GM23338 (cell line): Measurements from ENCODE around the gene ILDR2. TPM values are rescaled to one million over a fixed set of nuclear protein-coding genes. Genes with fewer than 3 reads are reported as not detected.

Experiments used
- ATAC-seq: fragments of 200-7000 bp; cut with Tn5 transposase; 3 replicates; pipeline ENCODE4 v1.9.1; 2020
- DNase-seq: peaks from one replicate; pipeline ENCODE4 v3.0.0-alpha.2; 2015; ENCODE audit warnings: low spot score
- H2AFZ ChIP-seq: fragments of 200-600 bp; sonication (generic); 2 replicates; pipeline ENCODE4 v1.8.0; 2016; ENCODE audit warnings: antibody characterized with exemption, mild to moderate bottlenecking, moderate library complexity
- H3F3A ChIP-seq: fragments of 200-600 bp; sonication (generic); replicated peaks from 2 replicates; pipeline ENCODE4 v1.8.0; 2017; ENCODE audit warnings: antibody characterized with exemption, mixed run types, low read depth
- H3K27ac ChIP-seq: fragments of 200-600 bp; sonication (generic); 2 replicates; pipeline ENCODE4 v1.6.1; 2016; ENCODE audit warnings: low read depth
- H3K27me3 ChIP-seq: fragments of 200-600 bp; sonication (generic); 2 replicates; pipeline ENCODE4 v1.8.0; 2016; ENCODE audit warnings: mild to moderate bottlenecking, mixed run types, moderate library complexity; ENCODE audit not compliant: insufficient read depth
- H3K36me3 ChIP-seq: fragments of 200-600 bp; sonication (generic); 2 replicates; pipeline ENCODE4 v1.8.0; 2016; ENCODE audit warnings: mild to moderate bottlenecking; ENCODE audit not compliant: insufficient read depth
- H3K4me1 ChIP-seq: fragments of 200-600 bp; sonication (generic); 2 replicates; pipeline ENCODE4 v1.8.0; 2016; ENCODE audit warnings: mild to moderate bottlenecking, moderate library complexity; ENCODE audit not compliant: insufficient read depth
- H3K4me2 ChIP-seq: fragments of 200-600 bp; sonication (generic); 2 replicates; pipeline ENCODE4 v1.7.1; 2017; ENCODE audit warnings: mixed run types
- H3K4me3 ChIP-seq: fragments of 200-600 bp; sonication (generic); 2 replicates; pipeline ENCODE4 v1.6.1; 2016; ENCODE audit warnings: mixed run types
- H3K79me2 ChIP-seq: fragments of 200-600 bp; sonication (generic); replicated peaks from 2 replicates; pipeline ENCODE4 v1.8.0; 2017; ENCODE audit warnings: mild to moderate bottlenecking; ENCODE audit not compliant: insufficient read depth
- H3K9me2 ChIP-seq: fragments of 200-600 bp; sonication (generic); 2 replicates; pipeline ENCODE4 v1.8.0; 2017; ENCODE audit not compliant: insufficient read depth
- H4K20me1 ChIP-seq: fragments of 200-600 bp; sonication (generic); replicated peaks from 2 replicates; pipeline ENCODE4 v1.8.0; 2017; ENCODE audit warnings: mild to moderate bottlenecking; ENCODE audit not compliant: insufficient read depth
- H3K27ac Mint-ChIP-seq: 2 replicates; pipeline ENCODE4 v1.8.0; 2020; ENCODE audit warnings: inconsistent platforms, mild to moderate bottlenecking, moderate library complexity, mixed read lengths
- H3K27me3 Mint-ChIP-seq: 3 replicates; pipeline ENCODE4 v1.8.0; 2022; ENCODE audit warnings: low read depth, mild to moderate bottlenecking, moderate library complexity, mixed read lengths, inconsistent platforms; ENCODE audit not compliant: insufficient read depth, poor library complexity
- H3K36me3 Mint-ChIP-seq: 3 replicates; pipeline ENCODE4 v1.8.0; 2021; ENCODE audit warnings: low read depth, mild to moderate bottlenecking, inconsistent platforms, moderate library complexity, mixed read lengths
- H3K4me1 Mint-ChIP-seq: 3 replicates; pipeline ENCODE4 v1.8.0; 2020; ENCODE audit warnings: mild to moderate bottlenecking, inconsistent platforms, mixed read lengths
- H3K4me3 Mint-ChIP-seq: 3 replicates; pipeline ENCODE4 v1.8.0; 2021; ENCODE audit warnings: moderate library complexity, mild to moderate bottlenecking, inconsistent platforms, mixed read lengths
- H3K9me3 Mint-ChIP-seq: 3 replicates; pipeline ENCODE4 v1.8.0; 2020; ENCODE audit warnings: moderate library complexity, mild to moderate bottlenecking, inconsistent platforms, mixed read lengths
- CREB1 ChIP-seq: fragments of 250-450 bp; sonication (Bioruptor Pico); IDR thresholded peaks from 2 replicates; pipeline ENCODE4 v1.5.0; 2020; ENCODE audit warnings: low read depth, mild to moderate bottlenecking, moderate library complexity
- ETS1 ChIP-seq: IDR thresholded peaks from 2 replicates; pipeline ENCODE4 v1.6.1; 2016; ENCODE audit warnings: antibody characterized with exemption
- EZH2 ChIP-seq: fragments of 200-600 bp; sonication (generic); IDR thresholded peaks from one replicate; pipeline ENCODE4 v1.8.0; 2017; ENCODE audit warnings: antibody characterized with exemption, mild to moderate bottlenecking, low read depth; ENCODE audit not compliant: unreplicated experiment
- EZH2phosphoT487 ChIP-seq: fragments of 200-600 bp; sonication (generic); IDR thresholded peaks from one replicate; pipeline ENCODE4 v1.8.1; 2018; ENCODE audit warnings: antibody characterized with exemption; ENCODE audit not compliant: unreplicated experiment
- NANOG ChIP-seq: IDR thresholded peaks from 2 replicates; pipeline ENCODE4 v1.6.1; 2016; ENCODE audit warnings: antibody characterized with exemption, borderline replicate concordance
- REST ChIP-seq: IDR thresholded peaks from one replicate; pipeline ENCODE4 v1.6.1; 2018; ENCODE audit warnings: antibody characterized with exemption; ENCODE audit not compliant: unreplicated experiment
- STAT1 ChIP-seq: IDR thresholded peaks from one replicate; pipeline ENCODE4 v1.6.1; 2016; ENCODE audit warnings: antibody characterized with exemption; ENCODE audit not compliant: unreplicated experiment
- ZNF114 ChIP-seq: fragments of 250-450 bp; sonication (Bioruptor Pico); IDR thresholded peaks from 2 replicates; pipeline ENCODE4 v1.5.0; 2020; ENCODE audit warnings: mild to moderate bottlenecking, moderate library complexity
- ZNF331 ChIP-seq: fragments of 250-450 bp; sonication (Bioruptor Pico); IDR thresholded peaks from 2 replicates; pipeline ENCODE4 v1.5.0; 2020; ENCODE audit warnings: low read depth, mild to moderate bottlenecking, moderate library complexity
- ZNF462 ChIP-seq: fragments of 250-450 bp; sonication (Bioruptor Pico); IDR thresholded peaks from 2 replicates; pipeline ENCODE4 v1.5.0; 2020; ENCODE audit warnings: mild to moderate bottlenecking, moderate library complexity
- polyA plus RNA-seq: library from polyadenylated mRNA; unstranded; fragments of >200 nt; fragmentation: Nextera tagmentation; extraction: Ambion mirVana; gene quantifications from 2 replicates; pipeline ENCODE4 v1.2.1, GENCODE V29; 2016
- total RNA-seq: library from RNA; depleted of rRNA; stranded (reverse); fragments of >200 nt; shearing (Covaris generic); gene quantifications from 2 replicates; pipeline ENCODE4 v1.2.3, GENCODE V29; 2014

Gene ILDR2
- total and polyA plus RNA-seq, 2 experiments from 2014 or later, result 0.27 to 2.4 TPM

- no peak for TF ChIP-seq REST
- TF ChIP-seq EZH2phosphoT487, result no peak
- no peak for TF ChIP-seq EZH2
- TF ChIP-seq CREB1, result no peak
- no peak for TF ChIP-seq ETS1
- TF ChIP-seq NANOG, result no peak
- no peak for TF ChIP-seq ZNF331 (CRISPR knock-in tag)
These were observed 45.4 kb downstream of the ILDR2 start (continued) for GRCh38 chr1:166929911-166930310.

GRCh38 chr1:166927701-166928100 is 47.6 kb downstream of the ILDR2 start:
- H3K4me2 ChIP-seq, result no peak overlapping the region
- no peaks in the 10 kb centered on the region; the same call in 1 of the 2 replicates for H4K20me1 ChIP-seq
- peaks cover 5% of the 10 kb centered on the region; the same call in 1 of the 2 replicates for H3K4me1 ChIP-seq
- DNase-seq (no peak), ATAC-seq (no peak)
- Mint-ChIP-seq H3K4me3 (no peak overlapping the region), H3K36me3 (no peaks in the 10 kb centered on the region), H3K27me3 (peaks cover 5% of the 10 kb centered on the region), H3K4me1 (peaks cover 14% of the 10 kb centered on the region; the same call in 2 of the 3 replicates), H3K27ac (no peak overlapping the region), H3K9me3 (no peaks in the 10 kb centered on the region)
- H3K27me3 ChIP-seq, result peaks cover 10% of the 10 kb centered on the region
- H3F3A ChIP-seq, result no peaks in the 10 kb centered on the region
- no peak overlapping the region for H3K4me3 ChIP-seq
- no peak overlapping the region for H3K27ac ChIP-seq
- H2AFZ ChIP-seq, result no peak overlapping the region
- peaks cover 8% of the 10 kb centered on the region for H3K9me2 ChIP-seq
- H3K36me3 ChIP-seq, result no peaks in the 10 kb centered on the region; the same call in 1 of the 2 replicates
- H3K79me2 ChIP-seq, result no peaks in the 10 kb centered on the region
- TF ChIP-seq EZH2phosphoT487 (no peak), STAT1 (no peak), ZNF462 (CRISPR knock-in tag) (no peak), CREB1 (no peak), ZNF114 (CRISPR knock-in tag) (no peak), REST (no peak)
